Measurements from ENCODE around the gene PTPN13. TPM values are rescaled to one million over a fixed set of nuclear protein-coding genes. Genes with fewer than 3 reads are reported as not detected.
A peak's percentile ranks its signal among the peaks of the same experiment; 100 is the strongest.

Gene PTPN13
- total RNA-seq, 2 experiments from 2014 or later, result 0.17 TPM; not detected in 1

- no peaks in the 10 kb centered on the region for H3K9me3 Mint-ChIP-seq
- no peaks in the 10 kb centered on the region for H3K36me3 Mint-ChIP-seq (ENCODE audit: low read depth)
- H3K4me3 Mint-ChIP-seq, result no peak overlapping the region
- H3K4me1 Mint-ChIP-seq (ENCODE audit: low read depth), result no peaks in the 10 kb centered on the region
- CTCF ChIA-PET, result no interaction called here
- no peaks in the 10 kb centered on the region for H3K27me3 Mint-ChIP-seq (ENCODE audit: low read depth)
- intact Hi-C loops (cut with micrococcal nuclease), result no loop called here
- H3K27ac Mint-ChIP-seq, result no peak overlapping the region
- no peak for DNase-seq
Measured at GRCh38 chr4:86564795-86565194, 29.3 kb upstream of the PTPN13 start.

DNA sequence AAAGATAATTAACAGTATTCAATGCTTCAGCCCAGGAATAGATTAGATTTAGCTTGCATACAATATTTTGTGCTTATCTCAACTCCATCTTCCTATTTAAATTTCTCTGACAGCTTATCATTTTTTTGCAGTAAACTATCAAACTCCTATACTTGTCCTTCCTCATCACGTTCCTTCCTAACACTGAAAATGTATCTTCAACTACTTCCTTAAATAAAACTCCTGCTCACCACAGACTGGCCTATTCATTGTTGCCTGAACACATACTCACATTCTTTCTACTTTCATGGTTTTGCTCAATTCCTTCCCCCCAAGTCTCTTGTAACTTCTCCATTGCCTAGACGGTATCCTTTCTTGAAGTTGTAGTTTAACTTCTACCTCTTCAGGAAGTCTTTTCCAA, 28.5 kb upstream of the PTPN13 start:
- intact Hi-C loops (cut with micrococcal nuclease), result no loop called here
- DNase-seq, result no peak
- Mint-ChIP-seq H3K4me1 (ENCODE audit: low read depth) (no peaks in the 10 kb centered on the region), H3K4me3 (no peak overlapping the region), H3K36me3 (ENCODE audit: low read depth) (no peaks in the 10 kb centered on the region), H3K27ac (no peak overlapping the region), H3K9me3 (no peaks in the 10 kb centered on the region), H3K27me3 (ENCODE audit: low read depth) (no peaks in the 10 kb centered on the region)
- CTCF ChIA-PET, result no interaction called here

DNA sequence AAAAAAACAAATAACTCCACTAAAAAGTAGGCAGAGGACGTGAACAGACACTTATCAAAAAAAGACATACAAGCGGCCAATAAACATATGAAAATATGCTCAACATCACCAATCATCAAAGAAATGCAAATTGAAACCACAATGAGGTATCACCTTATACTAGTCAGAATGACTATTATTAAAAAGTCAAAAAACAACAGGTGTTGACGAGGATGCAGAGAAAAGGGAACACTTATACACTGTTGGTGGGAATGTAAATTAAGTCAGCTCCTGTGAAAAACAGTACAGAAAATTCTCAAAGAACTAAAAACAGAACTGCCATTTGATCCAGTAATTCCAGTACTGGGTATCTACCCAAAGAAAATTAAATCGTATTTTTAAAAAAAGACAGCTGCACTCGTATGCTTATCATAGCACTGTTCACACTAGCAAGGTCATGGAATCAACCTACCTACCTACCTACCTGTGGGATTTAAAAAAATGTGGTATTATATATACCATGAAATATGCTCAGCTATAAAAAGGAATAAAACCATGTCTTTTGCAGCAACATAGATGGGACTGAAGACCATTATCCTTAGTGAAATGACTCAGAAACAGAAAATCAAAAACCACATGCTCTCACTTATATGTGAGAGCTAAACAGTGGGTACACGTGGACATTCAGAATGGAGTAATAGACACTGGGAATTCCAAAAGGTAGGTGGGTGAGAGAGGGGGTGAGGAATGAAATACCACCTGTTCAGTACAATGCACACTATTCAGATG, 24.8 kb upstream of the PTPN13 start:
- H3K36me3 Mint-ChIP-seq (ENCODE audit: low read depth), result no peaks in the 10 kb centered on the region
- H3K4me1 Mint-ChIP-seq (ENCODE audit: low read depth), result no peaks in the 10 kb centered on the region
- no peaks in the 10 kb centered on the region for H3K9me3 Mint-ChIP-seq
- CTCF ChIA-PET, result interaction anchor here (0.5 kb wide), 1 partner anchor 34 kb away, joined by 3 read pairs; no protein-coding TSS in a partner anchor
- no peak for DNase-seq
- no peaks in the 10 kb centered on the region for H3K27me3 Mint-ChIP-seq (ENCODE audit: low read depth)
- intact Hi-C loops (cut with micrococcal nuclease), result no loop called here
- H3K4me3 Mint-ChIP-seq, result no peak overlapping the region
- H3K27ac Mint-ChIP-seq, result no peak overlapping the region

DNA sequence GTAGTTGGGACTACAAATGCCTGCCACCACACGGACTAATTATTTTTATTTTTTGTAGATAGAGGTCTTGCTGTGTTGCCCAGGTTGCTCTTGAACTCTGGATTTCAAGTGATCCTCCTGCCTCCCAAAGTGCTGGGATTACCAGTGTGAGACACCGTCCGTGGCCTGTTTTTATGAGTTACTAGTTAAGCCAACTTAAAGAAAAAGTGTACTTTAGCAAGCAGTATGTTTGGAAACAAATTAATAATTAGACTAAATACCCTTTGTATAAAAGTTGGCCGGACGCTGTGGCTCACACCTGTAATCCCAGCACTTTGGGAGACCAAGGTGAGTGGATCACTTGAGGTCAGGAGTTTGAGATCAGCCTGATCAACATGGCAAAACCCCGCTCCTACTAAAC, 14.2 kb upstream of the PTPN13 start:
- CTCF ChIA-PET, result no interaction called here
- Mint-ChIP-seq H3K4me1 (ENCODE audit: low read depth) (no peaks in the 10 kb centered on the region), H3K27me3 (ENCODE audit: low read depth) (no peaks in the 10 kb centered on the region), H3K36me3 (ENCODE audit: low read depth) (no peaks in the 10 kb centered on the region), H3K27ac (no peak overlapping the region), H3K4me3 (no peak overlapping the region), H3K9me3 (no peaks in the 10 kb centered on the region)
- no peak for DNase-seq
- intact Hi-C loops (cut with micrococcal nuclease), result no loop called here

DNA sequence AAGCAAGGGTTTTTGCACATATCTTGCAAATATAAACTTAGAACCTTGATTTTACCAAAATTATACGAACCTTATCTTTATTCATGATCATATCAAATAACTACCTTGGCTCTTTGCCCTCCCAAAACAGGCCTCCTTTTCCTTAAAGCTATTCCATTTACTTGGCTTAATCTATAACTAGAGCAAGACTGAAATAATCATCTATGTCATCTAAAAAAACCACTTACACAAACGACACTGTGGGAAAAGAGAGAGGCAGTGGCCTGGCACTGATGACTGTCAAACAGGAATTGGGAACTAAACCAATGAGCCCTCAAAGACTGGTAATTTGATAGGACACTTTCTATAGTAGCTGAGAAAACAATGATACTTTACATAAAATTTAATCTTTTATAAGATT, 11.7 kb upstream of the PTPN13 start:
- Mint-ChIP-seq H3K27ac (no peak overlapping the region), H3K9me3 (no peaks in the 10 kb centered on the region), H3K4me1 (ENCODE audit: low read depth) (no peaks in the 10 kb centered on the region), H3K4me3 (no peak overlapping the region), H3K27me3 (ENCODE audit: low read depth) (peaks cover 6% of the 10 kb centered on the region), H3K36me3 (ENCODE audit: low read depth) (no peaks in the 10 kb centered on the region)
- CTCF ChIA-PET, result interaction anchor here (0.6 kb wide), 1 partner anchor 616 kb away, joined by 3 read pairs; no protein-coding TSS in a partner anchor
- intact Hi-C loops (cut with micrococcal nuclease), result no loop called here
- DNase-seq, result no peak

GRCh38 chr4:86586160-86586572, 7.9 kb upstream of the PTPN13 start:
- no peaks in the 10 kb centered on the region for H3K36me3 Mint-ChIP-seq (ENCODE audit: low read depth)
- intact Hi-C loops (cut with micrococcal nuclease), result no loop called here
- no peak overlapping the region for H3K4me3 Mint-ChIP-seq
- no peak overlapping the region for H3K27ac Mint-ChIP-seq
- no peaks in the 10 kb centered on the region for H3K9me3 Mint-ChIP-seq
- CTCF ChIA-PET, result interaction anchor here (1.6 kb wide), 1 partner anchor 87 kb away, joined by 4 read pairs; no protein-coding TSS in a partner anchor
- H3K27me3 Mint-ChIP-seq (ENCODE audit: low read depth), result peaks cover 7% of the 10 kb centered on the region
- no peaks in the 10 kb centered on the region for H3K4me1 Mint-ChIP-seq (ENCODE audit: low read depth)
- no peak for DNase-seq

- H3K4me1 Mint-ChIP-seq (ENCODE audit: low read depth), result no peaks in the 10 kb centered on the region
- H3K4me3 Mint-ChIP-seq, result no peak overlapping the region
- CTCF ChIA-PET, result interaction anchor here (1.6 kb wide), 1 partner anchor 88 kb away, joined by 4 read pairs; no protein-coding TSS in a partner anchor
- peaks cover 7% of the 10 kb centered on the region for H3K27me3 Mint-ChIP-seq (ENCODE audit: low read depth)
- no peaks in the 10 kb centered on the region for H3K36me3 Mint-ChIP-seq (ENCODE audit: low read depth)
- intact Hi-C loops (cut with micrococcal nuclease), result no loop called here
- no peak for DNase-seq
- H3K9me3 Mint-ChIP-seq, result no peaks in the 10 kb centered on the region
- no peak overlapping the region for H3K27ac Mint-ChIP-seq
Measured at GRCh38 chr4:86586626-86587380, 7.3 kb upstream of the PTPN13 start.

DNA sequence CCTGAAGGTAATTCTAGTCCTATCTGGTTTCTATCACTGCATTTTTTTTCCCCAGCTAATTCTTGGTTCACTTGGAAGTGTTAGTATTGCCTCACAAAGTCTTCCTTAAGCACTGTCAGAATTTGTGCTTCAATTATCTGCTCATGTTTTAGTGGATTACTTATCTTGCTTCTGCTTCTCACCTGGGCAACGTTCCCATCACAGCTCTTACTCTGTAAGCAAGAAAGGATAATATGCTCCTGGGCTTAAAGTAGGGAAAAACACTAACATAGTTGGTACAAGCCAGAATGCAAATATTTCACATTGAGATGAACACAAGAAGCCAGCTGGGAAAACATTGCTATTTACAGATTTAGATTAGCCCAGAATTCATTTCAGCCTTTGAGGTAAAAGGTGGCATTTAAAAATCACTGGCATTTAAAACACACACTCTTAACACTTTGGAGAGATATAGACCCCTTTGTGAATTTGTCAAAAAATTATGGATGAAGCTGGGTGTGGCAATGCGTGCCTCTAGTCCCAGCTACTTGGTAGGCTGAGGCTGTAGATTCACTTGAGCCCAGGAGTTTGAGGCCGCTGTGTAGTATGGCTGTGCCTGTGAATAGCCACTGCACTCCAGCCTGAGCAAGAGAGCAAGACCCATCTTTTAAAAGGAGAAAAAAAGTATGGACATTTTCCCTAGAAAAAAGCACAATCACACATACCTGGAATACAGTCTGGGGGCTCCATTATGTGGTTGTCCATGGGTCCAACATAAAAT, 6.6 kb upstream of the PTPN13 start:
- Mint-ChIP-seq H3K36me3 (ENCODE audit: low read depth) (no peaks in the 10 kb centered on the region), H3K27me3 (ENCODE audit: low read depth) (peaks cover 11% of the 10 kb centered on the region), H3K4me1 (ENCODE audit: low read depth) (no peaks in the 10 kb centered on the region), H3K9me3 (no peaks in the 10 kb centered on the region), H3K27ac (no peak overlapping the region), H3K4me3 (no peak overlapping the region)
- intact Hi-C loops (cut with micrococcal nuclease), result no loop called here
- DNase-seq, result no peak
- CTCF ChIA-PET, result no interaction called here

DNA sequence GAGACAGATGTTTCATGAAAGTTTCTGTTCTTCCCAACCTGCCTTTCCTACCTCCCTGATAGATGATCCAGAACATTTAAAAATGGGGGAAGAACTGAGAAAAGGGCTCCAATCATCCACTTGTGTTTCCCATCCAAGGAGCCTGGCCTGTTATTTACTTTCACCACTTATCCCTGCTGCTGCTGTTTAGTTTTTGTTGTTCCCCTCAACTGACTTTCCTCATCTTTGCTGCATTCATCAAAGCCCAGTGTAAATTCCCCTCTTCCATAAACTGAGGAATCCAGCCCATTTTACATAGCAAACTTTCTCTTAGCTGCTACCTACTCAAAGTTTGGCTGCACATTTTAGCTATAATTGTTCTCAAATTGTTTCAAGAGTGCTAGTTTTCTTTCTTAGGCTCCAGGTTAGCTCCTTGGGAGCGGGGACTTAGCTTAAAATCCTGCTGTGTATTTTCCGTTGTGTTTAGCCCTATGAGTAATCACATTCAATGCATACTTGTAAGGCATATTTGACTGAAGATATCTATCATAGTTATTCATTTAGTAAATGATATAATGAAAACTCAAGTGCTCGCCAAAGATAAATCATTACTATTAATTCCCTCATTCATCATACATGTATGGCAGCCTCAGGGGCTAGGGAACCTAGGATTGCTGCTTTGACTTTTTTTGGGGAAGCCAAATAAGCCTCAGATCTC, 1.4 kb upstream of the PTPN13 start:
- Mint-ChIP-seq H3K36me3 (ENCODE audit: low read depth) (no peaks in the 10 kb centered on the region), H3K4me3 (no peak overlapping the region), H3K27me3 (ENCODE audit: low read depth) (peaks cover 44% of the 10 kb centered on the region), H3K9me3 (no peaks in the 10 kb centered on the region), H3K27ac (no peak overlapping the region), H3K4me1 (ENCODE audit: low read depth) (peaks cover 14% of the 10 kb centered on the region)
- intact Hi-C loops (cut with micrococcal nuclease), result no loop called here
- DNase-seq, result no peak
- CTCF ChIA-PET, result no interaction called here

DNA sequence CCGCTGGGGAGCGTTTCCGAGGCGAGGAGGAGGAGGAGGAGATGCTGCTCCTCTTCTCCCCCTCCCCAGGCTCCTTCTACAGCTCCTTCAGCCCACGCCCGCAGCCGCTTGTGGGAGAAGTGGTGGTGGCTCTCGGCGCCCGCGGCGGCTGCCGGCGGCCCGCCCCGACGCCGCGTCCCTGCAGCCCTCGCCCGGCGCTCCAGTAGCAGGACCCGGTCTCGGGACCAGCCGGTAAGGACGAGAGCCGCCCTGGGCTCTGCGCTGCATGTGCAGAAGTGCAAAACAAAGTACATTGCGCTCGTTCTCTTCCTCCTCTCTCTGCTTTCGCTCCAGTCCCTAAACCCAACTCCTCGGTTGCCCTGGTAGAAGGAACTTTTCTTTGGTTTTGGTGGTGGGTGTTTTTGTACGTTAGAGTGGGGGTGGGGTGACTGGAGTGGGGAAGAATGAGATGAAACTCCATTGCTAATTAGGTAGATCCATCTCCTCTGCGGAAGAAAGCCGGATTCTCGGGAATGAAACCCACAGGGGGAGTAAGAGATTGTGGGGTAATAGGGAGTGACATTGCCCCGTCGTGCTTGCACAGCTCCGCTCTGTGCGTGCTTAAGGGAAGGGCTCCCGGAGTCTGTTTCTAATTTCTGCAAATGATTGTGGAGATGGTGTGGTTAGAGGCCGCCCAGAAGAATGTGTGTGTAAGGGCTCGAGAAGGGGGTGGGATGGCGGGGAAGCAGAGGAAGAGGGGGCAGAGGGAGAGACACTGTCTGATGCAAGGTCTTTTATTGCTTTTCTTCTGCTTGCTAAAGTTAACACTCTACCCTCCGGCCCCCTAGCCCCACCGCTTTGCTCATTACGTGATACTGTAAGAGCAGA, 677 bp downstream of the PTPN13 start:
- no peak overlapping the region for H3K27ac Mint-ChIP-seq
- peak; percentile 7 for DNase-seq
- intact Hi-C loops (cut with micrococcal nuclease), result loop anchor here (2.0 to 5.0 kb wide), 2 partner anchors 97 to 298 kb away; partner anchors contain the start of gene C4orf36
- CTCF ChIA-PET, result interaction anchor here (1.2 kb wide), 1 partner anchor 96 kb away, joined by 5 read pairs; no protein-coding TSS in a partner anchor
- peak overlapping the region; percentile 69 for H3K4me3 Mint-ChIP-seq
- peaks cover 14% of the 10 kb centered on the region for H3K4me1 Mint-ChIP-seq (ENCODE audit: low read depth)
- H3K9me3 Mint-ChIP-seq, result no peaks in the 10 kb centered on the region
- peaks cover 48% of the 10 kb centered on the region for H3K27me3 Mint-ChIP-seq (ENCODE audit: low read depth)
- no peaks in the 10 kb centered on the region for H3K36me3 Mint-ChIP-seq (ENCODE audit: low read depth)

DNA sequence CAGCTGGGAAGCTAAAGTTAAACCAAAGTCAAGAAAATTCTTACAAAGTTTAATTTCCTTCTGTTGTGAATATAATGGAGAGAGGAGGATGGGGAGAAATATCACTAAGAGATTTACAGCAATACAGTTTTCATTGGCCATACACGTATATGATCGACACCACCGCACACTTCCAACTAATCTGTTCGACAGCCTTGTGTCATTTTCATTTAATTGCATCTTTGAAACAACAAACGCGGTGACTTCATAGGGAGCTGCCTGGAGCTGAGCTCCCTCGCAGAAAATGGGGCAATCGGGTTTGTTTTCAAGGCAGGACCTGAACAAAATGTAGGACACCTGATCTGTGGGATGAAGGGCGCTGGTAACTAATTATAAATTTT, 1.3 kb downstream of the PTPN13 start:
- DNase-seq, result no peak
- peaks cover 48% of the 10 kb centered on the region for H3K27me3 Mint-ChIP-seq (ENCODE audit: low read depth)
- CTCF ChIA-PET, result interaction anchor here (1.1 kb wide), 1 partner anchor 97 kb away, joined by 6 read pairs; no protein-coding TSS in a partner anchor
- intact Hi-C loops (cut with micrococcal nuclease), result loop anchor here (2.0 to 5.0 kb wide), 2 partner anchors 98 to 297 kb away; partner anchors contain the start of gene C4orf36
- peak overlapping the region; percentile 69 for H3K4me3 Mint-ChIP-seq
- H3K4me1 Mint-ChIP-seq (ENCODE audit: low read depth), result peaks cover 14% of the 10 kb centered on the region
- no peaks in the 10 kb centered on the region for H3K9me3 Mint-ChIP-seq
- no peaks in the 10 kb centered on the region for H3K36me3 Mint-ChIP-seq (ENCODE audit: low read depth)
- no peak overlapping the region for H3K27ac Mint-ChIP-seq

Data from activated naive CD4-positive, alpha-beta T cell treated with anti-CD3 and anti-CD28 coated beads for 36 hours (primary cell).